MV-4-11 (cell line): ENCODE results near the gene CEP164.
A peak's percentile ranks its signal among the peaks of the same experiment; 100 is the strongest.

Experiments used
- DNase-seq: peaks from one replicate; lab custom pipeline; 2025; lab: John Stamatoyannopoulos, UW

CEP164 gene

GRCh38 chr11:117327567-117328374, at the start of gene CEP164:
CEP164 (plus strand) TSS chr11:117327854; CDS start chr11:117338587, 10,733 bp downstream.
- peak; percentile 97 for DNase-seq

GRCh38 chr11:117278347-117278746, 49.3 kb upstream of the CEP164 start:
- no peak for DNase-seq

GRCh38 chr11:117279711-117280376, 47.8 kb upstream of the CEP164 start:
- DNase-seq = no peak

- no peak for DNase-seq
Observed at GRCh38 chr11:117281159-117281558, 46.5 kb upstream of the CEP164 start.

GRCh38 chr11:117281869-117282268, 45.8 kb upstream of the CEP164 start:
- DNase-seq = no peak

DNA sequence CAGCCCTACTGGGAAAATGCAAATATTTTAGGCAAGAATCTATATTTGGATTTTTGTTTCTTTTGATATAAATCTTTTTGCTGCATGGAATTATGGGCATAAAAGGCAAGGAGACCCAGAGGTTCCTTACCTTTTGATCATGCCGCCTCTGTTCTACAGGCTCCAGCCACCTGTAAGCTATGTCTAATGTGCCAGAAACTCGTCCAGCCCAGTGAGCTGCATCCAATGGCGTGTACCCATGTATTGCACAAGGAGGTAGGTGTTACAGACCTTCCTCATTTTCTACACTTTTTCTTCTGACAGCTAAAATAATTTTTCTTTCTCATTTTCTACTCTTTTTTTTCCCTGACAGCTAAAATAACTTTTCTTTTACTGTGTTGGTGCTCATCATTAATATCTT, 44.7 kb upstream of the CEP164 start:
- DNase-seq = no peak

- DNase-seq = no peak
Observed at GRCh38 chr11:117284053-117284452, 43.6 kb upstream of the CEP164 start.

GRCh38 chr11:117286588-117286987, 41.1 kb upstream of the CEP164 start:
- no peak for DNase-seq

DNA sequence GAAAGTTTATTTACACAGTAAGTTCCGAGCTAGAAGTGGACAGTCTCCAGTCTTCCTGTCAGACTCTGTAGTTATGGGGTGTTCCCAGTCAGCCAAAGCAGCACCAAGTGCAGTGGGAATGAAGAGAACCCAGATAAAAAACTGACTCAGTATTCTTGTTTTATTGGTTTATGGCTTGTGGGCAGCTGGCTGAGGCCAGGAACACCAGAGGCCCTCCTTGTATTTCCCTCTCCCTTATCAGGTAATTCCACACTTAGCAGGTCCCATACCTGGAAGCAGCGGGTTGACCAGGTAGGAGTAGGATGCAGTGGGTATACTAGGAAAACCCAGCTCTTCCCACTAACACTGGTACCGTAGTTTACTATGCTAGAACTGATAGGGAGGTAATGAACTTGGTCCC, 40.0 kb upstream of the CEP164 start:
- DNase-seq = no peak

DNA sequence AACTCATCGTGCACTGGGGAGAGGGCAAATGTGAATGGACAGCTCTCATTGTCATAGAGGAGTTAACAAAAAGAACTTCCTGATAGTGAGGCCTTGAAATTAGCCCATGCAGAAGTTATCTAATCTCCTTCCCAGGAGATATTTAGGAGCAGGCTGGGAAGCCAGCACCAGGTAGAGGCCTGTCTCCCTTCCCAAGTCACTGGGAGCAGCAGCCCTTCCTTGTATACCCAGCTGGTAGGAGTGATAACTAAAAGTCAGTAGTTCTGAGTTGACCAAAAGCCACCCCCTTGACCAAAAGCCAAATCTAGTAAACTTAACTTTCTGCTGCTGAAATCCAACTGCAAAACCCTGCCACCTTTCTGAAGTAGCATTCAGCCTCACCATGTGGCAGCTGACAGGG, 37.9 kb upstream of the CEP164 start:
- DNase-seq = no peak

DNA sequence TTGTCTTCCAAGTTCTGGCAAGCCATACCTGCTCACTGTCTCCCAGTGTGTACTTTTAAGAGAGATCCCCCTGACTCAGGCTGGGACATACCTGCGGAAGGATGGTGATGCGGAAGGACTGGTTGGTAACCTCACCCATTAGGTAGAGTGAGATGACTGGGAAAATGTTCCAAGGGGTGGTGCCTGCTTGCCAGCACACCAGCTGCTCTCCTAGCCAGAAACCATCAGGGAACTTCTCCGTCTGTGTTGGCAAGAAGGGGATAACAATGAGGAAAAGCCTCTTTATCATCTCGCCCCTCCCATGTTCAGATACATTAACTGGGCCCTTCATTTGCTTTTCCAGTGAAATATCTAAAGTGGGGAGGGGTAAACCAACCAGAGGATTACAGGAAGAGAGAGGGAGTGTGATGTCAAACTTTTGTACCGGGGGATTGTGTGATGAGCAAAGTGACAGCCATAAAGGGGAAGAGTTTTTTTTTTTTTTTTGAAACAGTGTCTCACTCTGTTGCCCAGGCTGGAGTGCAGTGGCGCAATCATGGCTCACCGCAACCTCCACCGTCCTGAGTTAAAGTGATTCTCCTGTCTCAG, 36.8 kb upstream of the CEP164 start, which contains the start of gene BACE1-AS:
TSS of gene BACE1-AS (plus strand) at position 538 of the 588 bp plus-strand sequence.
- no peak for DNase-seq

- no peak for DNase-seq
Observed at GRCh38 chr11:117292616-117293015, 35.0 kb upstream of the CEP164 start.

GRCh38 chr11:117295438-117296137, 32.1 kb upstream of the CEP164 start:
- no peak for DNase-seq

GRCh38 chr11:117296881-117297280, 30.8 kb upstream of the CEP164 start:
- DNase-seq = no peak

- DNase-seq = no peak
Observed at GRCh38 chr11:117298195-117298594, 29.5 kb upstream of the CEP164 start.

DNA sequence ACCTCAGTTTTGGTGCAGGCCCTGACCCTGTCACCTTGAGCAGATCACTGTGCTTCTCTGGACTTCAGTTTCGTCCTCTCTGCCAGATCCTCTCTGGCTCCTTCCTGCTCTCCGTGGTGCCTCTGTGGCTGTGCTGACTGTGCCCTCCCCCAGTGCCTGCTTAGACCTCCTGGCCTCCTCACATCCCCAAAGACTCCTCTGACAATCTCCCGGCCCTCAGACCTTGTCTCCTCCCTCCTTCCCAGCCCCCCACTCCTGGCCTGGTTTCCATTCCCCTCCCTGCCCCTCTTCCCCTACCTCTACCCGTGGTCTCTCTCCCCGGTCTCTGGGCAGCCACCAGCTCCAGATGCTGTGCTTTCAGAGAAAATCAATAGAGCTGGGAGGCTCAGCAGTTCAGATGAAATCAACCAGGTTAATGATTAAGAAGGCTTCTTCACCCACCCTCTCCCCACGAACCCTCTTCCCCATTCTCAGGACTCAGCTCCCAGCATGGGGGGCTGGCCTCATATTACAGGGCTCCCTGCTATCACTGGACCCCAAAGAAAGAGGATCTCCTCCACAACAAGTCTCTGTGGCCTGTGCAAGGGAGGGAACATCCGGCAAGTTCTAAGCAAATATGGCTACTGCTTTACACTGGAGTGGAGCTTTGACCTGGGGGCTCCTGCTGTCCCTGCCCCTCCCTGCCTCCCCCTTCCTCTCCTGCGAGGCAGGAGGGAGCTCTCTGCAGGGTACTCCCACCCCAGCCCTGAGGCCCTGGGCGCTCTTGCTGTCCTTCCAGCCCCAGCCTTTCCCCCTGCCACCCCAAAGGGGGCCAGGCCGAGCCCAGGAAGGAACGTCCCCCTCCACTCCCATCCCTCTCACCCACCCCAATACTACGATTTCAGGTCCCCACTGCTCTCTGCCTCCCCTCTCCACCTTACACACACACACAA, 28.0 kb upstream of the CEP164 start:
- DNase-seq = no peak

DNA sequence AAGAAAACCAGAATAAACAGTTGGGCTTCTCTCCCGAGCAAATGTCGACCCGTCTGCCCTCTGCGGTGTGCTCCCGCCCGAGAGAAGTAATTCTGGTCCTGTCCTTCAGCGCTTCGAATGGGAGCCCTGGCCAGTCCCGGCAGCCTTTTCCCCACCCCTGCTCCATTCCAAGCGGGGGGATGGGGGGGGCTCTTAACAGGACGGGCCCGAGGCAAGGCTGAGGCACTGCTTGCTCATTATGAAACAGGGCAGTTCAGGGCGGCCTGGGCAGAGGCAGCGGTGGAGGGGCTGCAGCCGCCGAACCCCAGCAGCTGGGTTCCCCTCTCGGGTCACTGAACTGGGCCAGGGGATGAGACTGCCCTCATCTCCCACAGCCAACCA, 27.4 kb upstream of the CEP164 start:
- DNase-seq = no peak

DNA sequence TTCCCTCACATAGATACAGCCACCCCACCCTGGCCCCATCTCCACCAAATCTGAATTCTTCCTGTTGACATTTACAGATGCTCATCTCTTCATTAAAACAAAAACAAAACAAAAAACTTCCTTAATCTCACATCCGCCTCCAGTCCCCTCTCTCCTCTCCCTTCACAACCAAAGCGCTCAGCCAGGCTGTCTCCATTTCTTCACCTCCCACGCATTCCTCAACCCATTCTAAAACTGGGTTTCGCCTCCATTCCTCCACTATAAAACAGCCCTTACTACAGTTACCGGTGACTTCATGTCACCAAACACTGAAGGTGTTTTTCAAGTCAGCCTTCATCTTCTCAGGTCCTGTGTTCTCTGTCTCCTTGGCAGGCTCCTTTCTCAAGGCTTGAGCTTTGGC, 26.9 kb upstream of the CEP164 start:
- no peak for DNase-seq

GRCh38 chr11:117302228-117302627, 25.4 kb upstream of the CEP164 start:
- no peak for DNase-seq

DNA sequence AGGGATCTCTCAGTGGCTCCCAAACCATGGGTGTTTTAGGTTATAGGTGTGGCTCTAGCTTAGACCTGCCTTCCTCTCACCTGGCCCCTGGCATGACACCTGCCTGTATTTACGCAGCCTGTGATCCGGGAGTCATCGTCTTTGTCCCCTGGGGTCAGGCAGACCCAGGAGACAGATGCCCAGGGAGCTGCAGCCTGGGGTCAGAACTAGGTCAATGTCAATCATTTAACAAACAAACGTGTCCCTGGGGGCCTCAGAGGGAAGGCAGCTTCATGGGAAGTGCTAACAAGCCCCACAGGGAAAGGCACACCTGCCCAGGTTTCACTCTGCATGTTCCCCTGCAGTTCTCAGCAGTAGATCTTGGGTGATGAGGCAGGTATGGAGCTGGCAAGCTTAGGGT, 24.6 kb upstream of the CEP164 start:
- DNase-seq = no peak

GRCh38 chr11:117303646-117304315, 23.9 kb upstream of the CEP164 start:
- DNase-seq = no peak
